Measurements from ENCODE around the gene YOD1. TPM values are rescaled to one million over a fixed set of nuclear protein-coding genes. Genes with fewer than 3 reads are reported as not detected.
A peak's percentile ranks its signal among the peaks of the same experiment; 100 is the strongest.

The YOD1 gene
- total RNA-seq: 3.9 and 5.8 TPM in 2 replicates

DNA sequence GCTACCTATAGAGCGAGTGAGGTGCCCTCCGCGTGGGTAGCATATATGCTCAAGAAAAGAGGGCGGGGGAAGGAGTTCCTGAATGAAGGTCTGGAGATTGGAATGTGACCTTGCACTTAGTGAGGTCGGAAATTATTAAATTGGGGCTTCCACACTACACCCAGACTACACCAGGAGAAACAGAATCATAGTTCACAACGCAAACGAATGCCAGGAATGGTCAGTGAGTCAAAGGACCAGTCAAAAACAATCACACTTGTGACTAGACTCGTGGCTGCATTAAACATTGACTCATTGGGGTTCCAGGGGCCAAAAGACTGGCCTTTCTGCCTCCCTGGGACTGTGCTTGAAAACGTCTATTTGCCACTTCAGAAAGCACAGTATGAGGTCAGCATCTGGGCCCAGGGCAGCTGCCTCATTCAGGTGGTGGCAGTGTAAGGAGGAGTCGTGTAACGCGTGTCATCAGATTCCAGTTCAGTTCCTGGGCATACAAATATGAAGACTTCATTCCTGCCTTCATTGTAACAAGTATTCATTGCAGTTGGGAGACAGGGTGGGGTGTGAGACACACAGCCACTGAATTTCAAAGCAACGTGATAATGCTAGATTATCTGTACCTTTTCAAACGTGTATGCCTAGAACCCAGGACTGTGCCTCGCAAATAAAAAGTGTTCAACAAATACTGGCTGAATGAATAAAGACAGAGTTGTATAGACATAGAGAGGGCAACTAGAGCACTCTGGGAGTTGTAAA is at the start of gene YOD1:
Gene YOD1, minus strand, starts transcription at position 18 of the 753 bp plus-strand sequence. CDS start 178 bp downstream, outside the sequence.
- peak in 1 of 2 donors; percentile 23 for DNase-seq (ENCODE audit: low read depth in 2 of 2)

DNA sequence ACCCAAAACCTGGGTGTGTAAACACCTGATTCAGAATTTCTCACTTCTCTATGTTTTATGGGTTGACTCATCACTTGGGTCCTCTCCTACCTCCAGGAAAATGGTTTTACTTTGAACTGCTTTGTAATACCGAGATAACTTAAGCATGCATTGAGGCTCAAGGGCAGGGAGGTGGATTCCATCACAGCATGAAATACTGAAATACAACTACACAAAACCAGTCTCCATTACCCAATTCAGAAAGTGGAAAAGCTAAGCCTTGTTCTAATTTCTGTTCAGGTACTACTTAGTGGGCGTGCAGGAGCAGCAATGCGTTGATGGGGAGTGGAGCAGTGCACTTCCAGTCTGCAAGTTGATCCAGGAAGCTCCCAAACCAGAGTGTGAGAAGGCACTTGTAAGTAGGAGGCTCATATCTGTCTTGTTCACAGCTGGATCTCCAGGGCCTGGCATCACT is 46.9 kb upstream of the YOD1 start:
- no peak for DNase-seq (ENCODE audit: low read depth in 2 of 2)

DNA sequence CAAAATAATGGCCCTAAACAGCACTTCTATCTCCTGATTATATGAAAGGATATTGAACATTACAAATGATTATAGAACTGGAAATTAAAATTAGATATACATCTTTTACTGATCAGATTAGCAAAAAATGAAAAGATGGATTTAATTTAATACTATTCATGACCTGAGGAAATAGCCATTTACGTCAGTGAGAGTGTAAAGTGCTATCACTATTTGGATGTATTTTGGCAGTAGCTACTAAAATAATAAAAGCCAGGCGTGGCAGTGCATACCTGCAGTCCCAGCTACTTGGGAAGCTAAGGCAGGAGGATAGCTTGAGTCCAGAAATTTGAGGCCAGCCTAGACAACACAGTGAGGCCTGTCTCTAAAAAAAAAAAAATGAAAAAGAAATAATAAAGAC is 42.9 kb upstream of the YOD1 start:
- no peak for DNase-seq (ENCODE audit: low read depth in 2 of 2)

DNA sequence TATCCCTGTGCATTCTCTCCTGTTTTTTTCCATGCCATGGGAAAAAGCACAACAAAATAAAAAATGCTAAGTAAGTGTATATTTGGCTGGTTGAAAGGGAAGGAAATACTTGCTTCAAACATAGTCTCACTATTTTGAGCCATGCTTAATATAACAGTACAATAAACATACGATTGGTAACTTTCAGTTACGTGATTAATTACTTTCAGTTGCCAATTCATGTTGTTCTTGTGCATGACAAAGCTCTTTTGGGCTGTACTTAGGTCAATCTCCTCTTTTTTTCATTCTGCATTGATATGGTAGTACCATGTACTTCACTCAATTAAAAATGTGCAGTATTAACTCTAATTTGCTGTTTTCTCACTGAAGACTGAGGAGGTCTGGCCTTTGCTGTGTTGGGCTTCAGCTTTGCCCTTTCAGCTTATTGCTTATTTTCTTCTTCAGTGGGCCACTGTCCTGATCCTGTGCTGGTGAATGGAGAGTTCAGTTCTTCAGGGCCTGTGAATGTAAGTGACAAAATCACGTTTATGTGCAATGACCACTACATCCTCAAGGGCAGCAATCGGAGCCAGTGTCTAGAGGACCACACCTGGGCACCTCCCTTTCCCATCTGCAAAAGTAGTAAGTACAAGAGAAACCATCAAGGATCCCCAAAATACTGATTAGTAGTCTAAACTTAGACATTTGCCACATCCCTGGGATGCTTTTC is 40.3 kb upstream of the YOD1 start:
- peak in 1 of 2 donors; percentile 8 for DNase-seq (ENCODE audit: low read depth in 2 of 2)

DNA sequence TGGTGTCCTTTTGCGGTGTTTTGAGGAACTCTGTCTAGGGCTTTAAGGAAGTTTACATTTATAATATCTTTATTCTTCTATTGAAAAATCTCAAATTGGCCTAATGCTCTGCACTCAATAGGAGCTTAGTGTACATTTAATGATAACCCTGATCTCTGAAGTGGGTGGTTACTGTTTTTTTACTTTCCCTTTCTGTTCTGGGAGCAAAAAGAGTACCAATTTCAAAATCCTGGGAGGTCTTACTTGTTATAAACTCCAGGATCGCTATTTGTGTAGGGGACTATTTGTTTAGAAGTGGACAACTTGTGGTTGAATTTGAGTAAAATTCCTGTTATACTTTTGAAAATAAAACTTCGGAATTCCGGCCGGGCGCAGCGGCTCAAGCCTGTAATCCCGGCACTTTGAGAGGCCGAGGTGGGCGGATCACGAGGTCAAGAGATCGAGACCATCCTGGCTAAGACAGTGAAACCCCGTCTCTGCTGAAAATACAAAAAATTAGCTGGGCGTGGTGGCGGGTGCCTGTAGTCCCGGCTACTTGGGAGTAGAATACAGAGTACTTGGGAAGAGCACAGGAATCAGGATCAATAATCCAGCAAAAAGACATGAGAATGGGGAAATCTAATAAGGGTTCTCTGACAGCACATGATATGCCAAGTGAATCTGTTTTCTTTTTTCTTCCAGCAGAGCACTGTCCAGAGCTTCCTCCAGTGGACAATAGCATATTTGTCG is 38.8 kb upstream of the YOD1 start:
- DNase-seq (ENCODE audit: low read depth in 2 of 2): no peak

DNA sequence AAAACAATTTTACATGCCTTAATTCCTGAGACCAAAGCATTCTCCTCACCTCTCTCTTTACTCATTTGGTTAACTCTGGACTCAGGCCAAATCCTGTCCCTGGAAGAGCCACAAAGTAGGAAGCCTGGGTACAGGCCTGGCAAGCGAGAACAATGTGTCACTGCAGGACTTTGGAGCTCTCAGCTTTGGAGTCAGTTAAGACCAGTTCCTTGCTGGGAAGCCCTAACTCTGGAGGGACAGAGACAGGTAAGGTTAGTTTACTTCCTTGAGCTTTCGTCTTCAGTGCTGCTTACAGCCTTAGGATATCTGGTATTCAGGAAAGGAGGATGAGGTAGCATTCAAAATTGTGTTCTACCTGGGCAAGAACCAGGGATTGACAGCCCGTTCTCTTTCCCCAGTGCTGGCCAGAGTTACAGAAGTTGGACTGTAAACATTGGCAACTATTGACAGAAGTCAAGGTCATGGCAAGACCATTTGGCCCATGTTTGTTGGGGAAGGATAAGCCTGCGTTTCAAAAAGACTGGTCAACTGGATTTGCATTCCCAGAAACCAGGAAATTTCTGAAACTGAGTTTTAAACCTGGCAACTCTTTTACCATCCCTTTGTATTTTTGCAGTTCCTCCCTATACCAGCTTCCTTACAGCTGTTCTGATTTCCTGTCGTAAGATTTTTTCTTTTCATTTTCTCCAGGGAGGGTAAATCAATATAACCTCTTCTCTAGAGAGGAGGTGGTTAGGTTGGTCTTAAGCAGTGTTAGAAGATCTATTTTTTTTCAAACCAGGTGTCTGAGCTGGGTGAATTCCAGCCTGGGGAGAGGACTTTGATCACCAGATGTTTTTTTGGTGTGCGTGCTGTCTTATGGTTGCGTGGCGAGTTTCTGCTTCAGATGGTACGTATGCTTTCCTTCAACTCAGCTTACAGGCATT is 38.0 kb upstream of the YOD1 start, which contains the start of gene C4BPB:
Gene C4BPB, plus strand, starts transcription at position 160 of the 926 bp plus-strand sequence. Its CDS starts 672 bp downstream, at position 832.
- peak; percentile 6 to 18 for DNase-seq (ENCODE audit: low read depth in 2 of 2)

DNA sequence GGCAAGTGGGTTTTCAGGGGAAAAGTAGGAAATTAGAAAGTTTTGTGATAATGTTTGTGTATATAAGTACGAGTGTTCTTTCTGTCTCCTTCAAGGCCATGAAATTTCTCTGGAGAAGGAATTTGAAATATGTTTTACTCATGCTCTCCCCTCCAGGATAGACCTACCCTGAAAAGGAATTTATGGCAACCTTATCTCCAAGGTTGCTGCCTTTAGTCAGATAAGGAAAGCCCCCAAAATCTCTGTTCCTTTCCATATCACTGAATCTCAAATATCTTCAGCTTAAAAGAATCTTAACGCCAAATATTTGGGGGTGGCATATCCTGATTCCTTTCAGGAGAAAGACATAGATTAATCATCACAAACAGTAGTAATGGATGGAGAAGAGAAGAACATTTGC is 37.2 kb upstream of the YOD1 start:
- DNase-seq (ENCODE audit: low read depth in 2 of 2): no peak

DNA sequence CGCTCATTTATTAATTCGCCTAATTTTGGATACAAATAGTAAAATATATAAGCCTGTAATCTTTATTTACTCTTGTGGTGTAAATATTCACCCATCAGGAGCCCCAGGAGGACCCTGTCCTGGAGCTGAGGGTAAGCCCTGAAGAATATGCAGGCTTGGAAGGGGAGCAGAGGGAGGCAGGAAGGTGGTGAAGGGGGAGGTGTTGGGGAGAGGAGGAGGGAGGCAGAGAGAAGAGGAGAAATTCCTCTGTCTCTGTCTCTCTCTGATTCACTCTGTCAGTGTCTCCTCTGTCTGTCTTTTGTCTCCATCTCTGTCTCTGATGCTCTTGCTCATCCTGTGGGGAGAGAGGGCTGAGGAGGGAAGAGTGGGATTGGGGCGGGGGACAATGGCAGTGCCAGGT is 34.9 kb upstream of the YOD1 start:
- DNase-seq (ENCODE audit: low read depth in 2 of 2): no peak

DNA sequence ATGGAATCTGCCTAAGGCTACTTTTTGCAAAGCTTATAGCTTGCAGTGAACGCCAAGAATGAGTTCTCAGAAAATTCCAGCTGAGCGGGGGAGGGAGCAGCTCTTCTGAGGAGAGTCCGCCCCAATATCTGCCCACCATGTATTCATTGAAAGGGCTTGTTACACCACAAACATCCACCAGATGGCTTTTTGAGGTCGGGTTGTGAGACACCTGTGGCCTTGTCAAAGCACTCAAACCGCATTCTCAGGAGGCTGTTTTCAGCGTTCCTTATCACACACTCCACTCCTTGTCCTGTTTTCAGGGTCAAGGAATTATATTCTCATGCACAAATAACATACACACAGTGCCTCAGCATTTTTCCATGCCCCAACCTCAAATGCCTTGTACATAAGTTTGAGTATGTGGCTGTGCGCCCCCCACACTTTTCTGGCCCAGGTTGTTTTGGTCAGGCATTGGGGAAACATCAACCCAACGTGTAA is 33.7 kb upstream of the YOD1 start:
- peak; percentile 67 to 74 for DNase-seq (ENCODE audit: low read depth in 2 of 2)

DNA sequence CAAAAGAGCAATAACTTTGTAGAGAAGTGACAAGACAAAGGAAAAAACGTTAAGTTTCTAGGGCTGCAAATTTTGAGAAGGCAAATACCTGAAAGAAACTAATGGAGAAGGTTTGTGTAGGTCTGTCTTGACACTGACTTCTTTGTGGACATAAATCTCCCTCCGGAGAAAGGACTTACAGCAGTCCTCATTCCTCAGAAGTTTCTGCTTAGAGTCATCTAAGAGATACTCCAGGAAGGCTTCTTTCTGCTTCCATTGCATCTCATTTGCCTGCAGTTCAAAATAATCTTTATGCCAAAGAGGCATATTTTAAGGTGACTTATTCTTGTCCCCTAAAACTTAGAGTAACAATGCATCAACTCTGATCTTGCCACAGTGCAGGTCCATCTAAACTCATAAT is 33.2 kb upstream of the YOD1 start:
- no peak for DNase-seq (ENCODE audit: low read depth in 2 of 2)

DNA sequence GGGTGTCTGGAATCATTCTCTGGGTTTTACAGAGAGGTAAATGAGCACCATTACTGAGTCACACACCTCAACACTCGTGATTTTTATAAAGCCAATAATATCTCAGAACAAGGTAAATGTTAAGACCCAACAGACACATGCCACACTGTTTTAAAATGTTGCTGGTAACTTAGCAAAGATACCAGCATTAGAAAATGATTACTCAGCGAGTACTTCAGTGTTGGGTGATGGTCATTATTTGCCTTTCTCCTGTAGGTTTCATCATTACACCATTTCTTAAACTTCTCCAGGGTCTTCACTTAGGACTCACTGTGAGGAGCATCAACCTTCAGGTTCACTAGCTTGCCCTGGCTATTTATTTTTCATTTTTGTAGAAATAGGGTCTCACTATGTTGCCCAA is 30.8 kb upstream of the YOD1 start:
- DNase-seq (ENCODE audit: low read depth in 2 of 2): no peak

DNA sequence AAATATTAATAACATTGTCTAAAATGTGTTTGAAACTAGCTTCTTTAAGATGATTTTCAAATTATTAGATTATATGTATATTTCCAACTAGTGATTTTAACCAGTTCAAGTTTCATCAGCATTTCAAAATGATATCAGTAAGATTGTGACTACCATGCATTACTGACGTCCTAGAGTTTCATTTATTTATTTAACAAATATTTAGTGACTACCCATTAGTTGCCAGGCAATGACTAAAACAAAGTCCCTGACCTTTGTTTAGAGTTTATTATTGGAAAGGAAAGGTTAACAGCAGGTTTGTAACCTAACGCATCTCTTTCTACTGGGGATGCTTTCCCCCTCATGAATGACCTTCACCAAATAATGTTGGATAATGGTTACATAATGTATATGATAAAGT is 30.1 kb upstream of the YOD1 start:
- no peak for DNase-seq (ENCODE audit: low read depth in 2 of 2)

DNA sequence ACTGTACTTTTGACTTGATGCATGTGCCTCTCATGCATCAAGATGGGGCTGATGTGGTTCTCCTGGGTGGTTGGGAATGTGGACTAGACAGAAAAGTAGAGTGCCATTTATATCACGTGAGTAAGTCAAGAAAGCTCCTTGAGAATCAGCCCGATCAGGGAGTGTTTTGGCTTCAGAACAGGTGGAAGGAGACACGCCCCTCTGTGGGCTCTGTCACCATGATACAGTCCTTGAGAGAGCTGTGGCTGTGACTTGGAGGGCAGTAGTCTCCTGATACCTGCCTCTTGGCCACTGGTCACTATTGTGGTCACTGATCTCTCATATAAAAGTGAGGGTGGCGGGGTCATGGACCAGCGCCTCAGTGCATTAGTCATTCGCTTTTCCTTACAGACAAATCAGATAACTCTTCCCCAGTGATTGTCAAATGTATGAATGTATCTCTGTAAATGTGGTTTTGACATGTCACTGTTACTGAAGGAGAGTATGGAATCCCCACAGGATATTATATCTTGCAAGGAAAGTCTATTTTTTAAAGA is 28.8 kb upstream of the YOD1 start:
- no peak for DNase-seq (ENCODE audit: low read depth in 2 of 2)

DNA sequence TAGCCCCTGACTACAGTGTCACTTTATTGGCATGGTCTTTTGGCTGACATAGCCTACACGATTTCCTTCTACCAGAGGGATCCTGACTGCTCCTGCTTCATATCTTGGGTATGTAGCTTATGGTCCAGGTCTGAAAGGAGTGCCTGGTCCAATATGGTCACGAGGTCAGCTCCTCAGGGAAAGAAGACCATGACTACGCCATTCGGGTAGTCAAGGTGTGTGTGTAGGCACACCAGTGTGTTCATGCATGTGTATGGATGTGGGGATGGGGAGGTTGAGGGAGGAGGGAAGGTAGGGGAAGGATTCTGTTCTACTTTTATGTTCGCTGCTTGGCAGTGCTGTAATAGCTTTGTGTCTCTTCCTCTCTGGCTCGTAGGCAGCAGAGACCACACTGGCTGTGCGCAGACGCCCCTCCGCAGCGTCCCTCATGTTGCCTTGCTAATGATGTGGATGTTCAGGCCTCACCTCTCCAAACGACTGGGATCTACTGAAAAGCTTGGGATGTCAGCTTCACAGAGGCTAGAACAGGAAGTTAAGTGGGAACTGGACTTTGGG is 27.6 kb upstream of the YOD1 start:
- DNase-seq (ENCODE audit: low read depth in 2 of 2): no peak

DNA sequence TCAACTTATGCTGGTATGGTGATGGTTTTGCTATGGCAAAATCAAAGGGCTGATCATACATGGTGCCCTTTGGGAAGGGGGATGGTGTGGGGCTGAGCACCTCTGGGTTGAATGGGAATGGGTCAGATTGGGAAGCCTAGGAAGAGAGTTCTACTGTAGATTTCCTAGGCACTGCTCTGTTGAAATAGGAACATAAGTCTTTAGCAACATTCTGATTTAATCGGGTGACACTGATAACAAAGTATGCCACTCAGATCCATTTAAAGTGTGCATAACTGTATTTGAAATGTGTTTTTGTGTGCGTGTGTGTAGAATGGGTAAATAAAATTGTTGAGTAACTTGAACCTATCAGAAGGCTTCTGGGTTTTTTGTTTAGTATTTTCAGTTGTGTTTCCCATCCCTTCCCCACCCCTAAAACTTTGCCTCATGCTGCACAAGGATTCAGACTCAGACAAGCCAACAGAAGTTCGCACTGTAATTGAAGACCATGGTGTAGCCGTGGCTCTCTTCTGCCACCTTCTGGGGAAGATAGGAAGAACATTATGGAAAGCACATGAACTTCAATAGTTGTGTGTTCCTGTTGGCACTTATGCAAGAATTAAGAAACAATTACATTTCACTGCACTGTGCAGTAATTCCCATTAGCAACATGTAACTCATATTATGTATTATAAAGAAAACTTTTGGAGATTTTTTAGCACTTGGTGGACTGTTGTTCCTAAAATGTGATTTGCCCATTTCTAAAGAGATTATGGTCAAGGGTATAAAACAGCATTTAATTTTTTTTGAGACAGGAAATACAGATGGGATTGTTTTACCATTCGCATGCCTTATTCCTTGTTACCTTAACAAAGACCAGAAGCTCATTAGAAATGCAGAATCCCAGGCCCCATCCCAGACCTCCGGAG is 26.7 kb upstream of the YOD1 start:
- peak; percentile 74 to 78 for DNase-seq (ENCODE audit: low read depth in 2 of 2)

DNA sequence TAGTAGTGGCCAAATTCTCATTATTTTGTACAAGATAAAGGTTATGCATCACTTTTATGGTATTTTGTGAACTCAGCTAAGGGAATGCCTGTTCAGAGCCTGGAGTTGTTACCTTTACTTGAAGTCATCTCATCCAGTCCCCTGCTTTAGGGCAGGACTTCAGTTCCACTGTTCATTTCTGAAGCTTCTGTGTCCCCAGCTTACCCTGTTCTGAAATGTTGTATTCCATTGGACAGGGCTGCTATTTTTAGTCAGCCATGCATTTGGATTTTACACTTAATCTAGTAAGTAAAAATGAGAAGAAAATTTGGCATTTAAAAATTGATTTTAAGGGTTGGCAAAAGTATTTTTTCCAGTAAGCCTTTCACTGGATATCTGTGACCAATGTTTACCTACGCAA is 26.0 kb upstream of the YOD1 start:
- no peak for DNase-seq (ENCODE audit: low read depth in 2 of 2)

DNA sequence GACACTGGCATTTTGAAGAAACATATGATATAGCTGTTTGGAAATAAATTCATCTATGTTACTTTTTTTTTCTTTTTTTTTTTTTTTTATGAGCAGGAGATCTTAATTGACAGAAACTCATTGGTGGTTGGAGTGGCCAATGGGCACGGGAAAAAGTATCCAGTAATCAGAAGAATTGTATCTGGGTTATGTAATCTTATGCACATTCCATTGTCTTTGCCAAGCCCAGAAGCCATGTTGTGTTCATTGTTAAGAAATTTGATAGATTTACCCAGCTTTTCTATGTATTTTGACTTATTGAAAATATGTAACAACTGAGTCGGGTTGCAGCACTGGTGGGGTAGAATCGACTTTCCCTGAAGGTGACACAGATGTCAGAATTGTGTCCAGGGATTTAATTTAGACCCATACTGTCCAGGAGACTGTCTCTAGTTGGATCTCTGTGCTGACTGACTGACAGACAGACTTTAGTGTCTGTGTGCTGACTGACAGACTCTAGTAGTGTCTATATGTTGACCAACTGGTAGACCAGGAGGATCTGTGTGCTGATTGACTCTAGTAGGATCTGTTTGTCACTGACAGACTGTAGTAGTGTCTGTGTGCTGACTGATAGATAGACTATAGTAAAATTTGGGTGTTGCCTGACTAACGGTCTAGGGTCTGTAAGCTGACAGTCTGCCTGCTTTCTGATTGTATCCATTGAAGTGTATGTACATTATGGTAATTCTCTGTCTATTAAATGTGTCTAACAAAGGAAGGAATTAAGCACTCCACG is 25.4 kb upstream of the YOD1 start:
- DNase-seq (ENCODE audit: low read depth in 2 of 2): no peak
